ENCODE data around the gene CPNE4.

DNA sequence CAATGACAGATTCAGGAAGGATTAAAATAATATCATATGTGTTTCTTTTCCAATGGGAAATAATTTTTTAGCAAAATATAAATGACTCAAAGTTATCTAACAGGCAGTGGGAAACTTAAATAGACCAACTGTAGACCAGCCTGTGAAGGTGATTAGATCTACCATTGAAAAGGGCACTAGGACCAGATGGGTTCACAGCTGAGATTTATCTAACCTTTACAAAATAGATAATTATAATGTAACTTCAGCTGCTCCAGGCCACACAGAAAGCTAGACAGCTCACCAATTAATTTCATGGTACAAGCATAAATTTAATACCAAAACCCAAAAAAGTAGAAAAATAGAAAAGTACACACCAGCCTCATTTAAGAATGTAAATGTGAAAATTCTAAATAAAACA is 291.7 kb downstream of the CPNE4 start:
- TF ChIP-seq POLR2A (IDR thresholded peaks at IDR 0.05; ENCODE audit: low read depth, low read length) (no peak), POLR2AphosphoS5 (IDR thresholded peaks at IDR 0.05; ENCODE audit: low read depth, low read length) (no peak), TAF1 (IDR thresholded peaks at IDR 0.05; ENCODE audit: low read depth, low read length) (no peak), PAX5 (IDR thresholded peaks at IDR 0.05; ENCODE audit: insufficient read depth, low read length, severe bottlenecking) (no peak), SPI1 (IDR thresholded peaks at IDR 0.05; ENCODE audit: low read depth, low read length) (no peak)

Data from GM12891 (cell line).